MM.1S (cell line): ENCODE data around the gene TMEM9.

Source experiments
- DNase-seq: peaks from one replicate; pipeline ENCODE4 v3.0.0-alpha.2; 2015
- H2AFZ ChIP-seq: fragments of 300-600 bp; sonication (generic); 2 replicates; pipeline ENCODE4 v1.6.0; 2016; ENCODE audit warnings: antibody characterized with exemption, low read length
- H3F3A ChIP-seq: fragments of 300-600 bp; sonication (generic); 2 replicates; pipeline ENCODE4 v1.6.1; 2016; ENCODE audit warnings: mild to moderate bottlenecking, antibody characterized with exemption, low read length, moderate library complexity, mixed read lengths; ENCODE audit not compliant: insufficient read depth
- H3K27ac ChIP-seq: fragments of 300-600 bp; sonication (generic); 2 replicates; pipeline ENCODE4 v1.5.1; 2016; ENCODE audit warnings: mild to moderate bottlenecking, low read length
- H3K27me3 ChIP-seq: fragments of 300-600 bp; sonication (generic); replicated peaks from 2 replicates; pipeline ENCODE4 v1.6.0; 2016; ENCODE audit warnings: low read length; ENCODE audit not compliant: insufficient read depth
- H3K36me3 ChIP-seq: fragments of 300-600 bp; sonication (generic); replicated peaks from 2 replicates; pipeline ENCODE4 v1.6.1; 2016; ENCODE audit warnings: mild to moderate bottlenecking, low read length, mixed read lengths; ENCODE audit not compliant: insufficient read depth
- H3K4me1 ChIP-seq: fragments of 300-600 bp; sonication (generic); 2 replicates; pipeline ENCODE4 v1.6.1; 2016; ENCODE audit warnings: low read length, mixed read lengths
- H3K4me2 ChIP-seq: fragments of 300-600 bp; sonication (generic); 2 replicates; pipeline ENCODE4 v1.6.0; 2016; ENCODE audit warnings: low read depth, low read length
- H3K4me3 ChIP-seq: fragments of 300-600 bp; sonication (generic); 2 replicates; pipeline ENCODE4 v1.5.1; 2016; ENCODE audit warnings: low read length, mixed read lengths
- H3K79me2 ChIP-seq: fragments of 300-600 bp; sonication (generic); 2 replicates; pipeline ENCODE4 v1.6.1; 2016; ENCODE audit warnings: mixed run types, low read length, mixed read lengths
- H3K9ac ChIP-seq: fragments of 300-600 bp; sonication (generic); 2 replicates; pipeline ENCODE4 v1.6.1; 2016; ENCODE audit warnings: low read length, mixed read lengths
- H3K9me2 ChIP-seq: fragments of 300-600 bp; sonication (generic); replicated peaks from 2 replicates; pipeline ENCODE4 v1.6.1; 2016; ENCODE audit warnings: mild to moderate bottlenecking, low read length, mixed read lengths; ENCODE audit not compliant: insufficient read depth
- H3K9me3 ChIP-seq: fragments of 300-600 bp; sonication (generic); replicated peaks from 2 replicates; pipeline ENCODE4 v1.6.1; 2016; ENCODE audit warnings: mild to moderate bottlenecking, low read length, mixed read lengths; ENCODE audit not compliant: insufficient read depth
- H4K20me1 ChIP-seq: fragments of 300-600 bp; sonication (generic); 2 replicates; pipeline ENCODE4 v1.6.1; 2016; ENCODE audit warnings: mild to moderate bottlenecking, low read length, moderate library complexity, mixed read lengths; ENCODE audit not compliant: insufficient read depth
- EZH2 ChIP-seq: fragments of 300-600 bp; sonication (generic); optimal IDR thresholded peaks from 2 replicates; pipeline ENCODE3; 2017; ENCODE audit warnings: low read depth, mild to moderate bottlenecking, antibody characterized with exemption, low read length, mixed read lengths
- EZH2phosphoT487 ChIP-seq: fragments of 300-600 bp; sonication (generic); IDR thresholded peaks from 2 replicates; pipeline ENCODE4 v1.6.1; 2018; ENCODE audit warnings: antibody characterized with exemption, low read length
- TF ChIP-seq, protein P1 (sequence below): fragments of 300-600 bp; sonication (generic); IDR thresholded peaks from 2 replicates; pipeline ENCODE4 v1.5.1; 2016; ENCODE audit warnings: antibody characterized with exemption, low read length, mixed read lengths

The TMEM9 gene

DNA sequence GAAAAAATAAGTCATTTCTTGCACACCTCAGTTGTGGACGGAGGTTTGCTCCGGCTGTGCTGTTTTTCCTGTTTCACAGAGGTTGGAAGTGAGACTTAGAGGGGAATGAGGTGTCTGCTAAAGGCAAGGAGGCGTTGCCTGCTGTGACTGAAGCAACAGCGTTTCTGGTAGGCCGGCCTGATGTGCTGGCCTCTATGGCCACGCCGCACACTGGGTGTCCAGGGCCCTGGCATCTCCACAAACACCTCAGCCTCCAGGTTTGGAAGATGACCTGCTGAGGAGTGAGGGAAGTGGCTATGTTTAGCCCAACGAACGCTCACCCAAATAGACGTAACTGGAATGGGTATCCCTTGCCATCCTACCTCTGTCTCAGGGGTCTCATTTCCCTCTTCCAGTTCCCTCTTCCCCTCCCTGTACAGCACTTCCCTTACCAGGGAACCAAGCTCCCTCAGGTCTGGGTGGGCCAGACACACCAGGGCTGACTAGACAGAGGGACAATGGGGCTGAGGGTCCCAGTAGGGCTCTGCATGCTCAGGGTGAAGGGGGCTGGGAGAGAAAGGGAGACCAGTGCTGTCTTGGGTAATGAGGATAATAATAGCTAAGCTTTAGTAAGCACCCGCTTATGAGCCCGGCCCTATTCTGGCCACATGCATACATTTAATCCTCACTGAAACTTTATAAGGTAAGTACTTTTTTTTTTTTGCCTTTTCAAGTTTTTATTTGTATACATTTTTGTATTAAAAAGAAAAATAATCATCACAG is 53.9 kb downstream of the TMEM9 start:
- H3K9ac ChIP-seq: no peak overlapping the region
- no peaks in the 10 kb centered on the region for H3K9me3 ChIP-seq
- no peak overlapping the region for H3K4me3 ChIP-seq
- H3K9me2 ChIP-seq: no peaks in the 10 kb centered on the region
- H3K27me3 ChIP-seq: no peaks in the 10 kb centered on the region
- no peaks in the 10 kb centered on the region for H3K4me1 ChIP-seq
- H3K27ac ChIP-seq: no peak overlapping the region
- no peak for TF ChIP-seq EZH2phosphoT487
- no peak for TF ChIP-seq EZH2
- TF ChIP-seq, protein P1, sequence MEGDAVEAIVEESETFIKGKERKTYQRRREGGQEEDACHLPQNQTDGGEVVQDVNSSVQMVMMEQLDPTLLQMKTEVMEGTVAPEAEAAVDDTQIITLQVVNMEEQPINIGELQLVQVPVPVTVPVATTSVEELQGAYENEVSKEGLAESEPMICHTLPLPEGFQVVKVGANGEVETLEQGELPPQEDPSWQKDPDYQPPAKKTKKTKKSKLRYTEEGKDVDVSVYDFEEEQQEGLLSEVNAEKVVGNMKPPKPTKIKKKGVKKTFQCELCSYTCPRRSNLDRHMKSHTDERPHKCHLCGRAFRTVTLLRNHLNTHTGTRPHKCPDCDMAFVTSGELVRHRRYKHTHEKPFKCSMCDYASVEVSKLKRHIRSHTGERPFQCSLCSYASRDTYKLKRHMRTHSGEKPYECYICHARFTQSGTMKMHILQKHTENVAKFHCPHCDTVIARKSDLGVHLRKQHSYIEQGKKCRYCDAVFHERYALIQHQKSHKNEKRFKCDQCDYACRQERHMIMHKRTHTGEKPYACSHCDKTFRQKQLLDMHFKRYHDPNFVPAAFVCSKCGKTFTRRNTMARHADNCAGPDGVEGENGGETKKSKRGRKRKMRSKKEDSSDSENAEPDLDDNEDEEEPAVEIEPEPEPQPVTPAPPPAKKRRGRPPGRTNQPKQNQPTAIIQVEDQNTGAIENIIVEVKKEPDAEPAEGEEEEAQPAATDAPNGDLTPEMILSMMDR: no peak
- DNase-seq: no peak
- no peaks in the 10 kb centered on the region for H3K79me2 ChIP-seq
- H2AFZ ChIP-seq: no peak overlapping the region
- H3F3A ChIP-seq: no peaks in the 10 kb centered on the region
- H3K4me2 ChIP-seq: no peak overlapping the region
- H3K36me3 ChIP-seq: no peaks in the 10 kb centered on the region
- no peaks in the 10 kb centered on the region for H4K20me1 ChIP-seq

- Histone ChIP-seq H3K27ac (no peak overlapping the region), H3K4me3 (no peak overlapping the region), H3K79me2 (no peaks in the 10 kb centered on the region), H2AFZ (no peak overlapping the region), H3K27me3 (no peaks in the 10 kb centered on the region), H4K20me1 (no peaks in the 10 kb centered on the region), H3K9ac (no peak overlapping the region), H3K9me2 (no peaks in the 10 kb centered on the region), H3F3A (no peaks in the 10 kb centered on the region), H3K4me2 (no peak overlapping the region), H3K4me1 (no peaks in the 10 kb centered on the region), H3K36me3 (no peaks in the 10 kb centered on the region), H3K9me3 (no peaks in the 10 kb centered on the region)
- no peak for DNase-seq
- no peak for TF ChIP-seq EZH2
- TF ChIP-seq EZH2phosphoT487: no peak
- TF ChIP-seq, protein P1: no peak
These were observed 55.1 kb downstream of the TMEM9 start for GRCh38 chr1:201098992-201099677.

- no peak overlapping the region for H3K27ac ChIP-seq
- H3K79me2 ChIP-seq: no peaks in the 10 kb centered on the region
- no peak for DNase-seq
- H3K27me3 ChIP-seq: no peaks in the 10 kb centered on the region
- no peaks in the 10 kb centered on the region for H3F3A ChIP-seq
- no peaks in the 10 kb centered on the region for H3K9me2 ChIP-seq
- H3K9ac ChIP-seq: no peak overlapping the region
- no peaks in the 10 kb centered on the region for H3K36me3 ChIP-seq
- H3K4me1 ChIP-seq: no peaks in the 10 kb centered on the region
- TF ChIP-seq EZH2: no peak
- no peak overlapping the region for H3K4me3 ChIP-seq
- no peaks in the 10 kb centered on the region for H4K20me1 ChIP-seq
- H3K4me2 ChIP-seq: no peak overlapping the region
- H2AFZ ChIP-seq: no peak overlapping the region
- H3K9me3 ChIP-seq: no peaks in the 10 kb centered on the region
These were observed 57.1 kb downstream of the TMEM9 start for GRCh38 chr1:201096977-201097856.
